Neural progenitor cell (in vitro differentiated cells): Measurements from ENCODE around the gene COQ9. TPM values are rescaled to one million over a fixed set of nuclear protein-coding genes. Genes with fewer than 3 reads are reported as not detected.
A peak's percentile ranks its signal among the peaks of the same experiment; 100 is the strongest.
"Not testable (repeated sequence)": the region's sequence is repeated elsewhere in the genome, so short reads cannot be mapped to it uniquely, and the experiment has no call there.

Source experiments
- DNase-seq: peaks from one replicate; pipeline ENCODE4 v3.0.0-alpha.2; 2016; ENCODE audit warnings: low spot score
- H2AFZ ChIP-seq: fragments of 200-600 bp; sonication (generic); replicated peaks from 2 replicates; pipeline ENCODE4 v1.6.1; 2016; ENCODE audit warnings: antibody characterized with exemption
- H3F3A ChIP-seq: fragments of 200-600 bp; sonication (generic); 2 replicates; pipeline ENCODE4 v1.6.1; 2016; ENCODE audit warnings: antibody characterized with exemption, low read depth
- H3K27ac ChIP-seq: fragments of 200-600 bp; sonication (generic); 2 replicates; pipeline ENCODE4 v1.5.1; 2016; ENCODE audit warnings: mild to moderate bottlenecking
- H3K27me3 ChIP-seq: fragments of 200-600 bp; sonication (generic); 2 replicates; pipeline ENCODE4 v1.6.1; 2016; ENCODE audit warnings: mild to moderate bottlenecking, moderate library complexity
- H3K36me3 ChIP-seq: fragments of 200-600 bp; sonication (generic); 2 replicates; pipeline ENCODE4 v1.5.1; 2016
- H3K4me1 ChIP-seq: fragments of 200-600 bp; sonication (generic); 2 replicates; pipeline ENCODE4 v1.6.1; 2016; ENCODE audit warnings: mixed run types
- H3K4me2 ChIP-seq: fragments of 200-600 bp; sonication (generic); 2 replicates; pipeline ENCODE4 v1.6.1; 2016
- H3K4me3 ChIP-seq: fragments of 200-600 bp; sonication (generic); 2 replicates; pipeline ENCODE4 v1.5.1; 2016
- H3K79me2 ChIP-seq: fragments of 200-600 bp; sonication (generic); 2 replicates; pipeline ENCODE4 v1.6.1; 2016; ENCODE audit warnings: low read depth
- H3K9ac ChIP-seq: fragments of 200-600 bp; sonication (generic); 2 replicates; pipeline ENCODE4 v1.6.1; 2016
- H3K9me3 ChIP-seq: fragments of 200-600 bp; sonication (generic); 2 replicates; pipeline ENCODE4 v1.5.1; 2016; ENCODE audit warnings: low read depth
- H4K20me1 ChIP-seq: fragments of 200-600 bp; sonication (generic); 2 replicates; pipeline ENCODE4 v1.6.1; 2016; ENCODE audit warnings: low read depth
- H3K27ac Mint-ChIP-seq: 3 replicates; pipeline ENCODE4 v1.8.0; 2021; ENCODE audit warnings: mixed read lengths
- H3K27me3 Mint-ChIP-seq: 2 replicates; pipeline ENCODE4 v1.8.0; 2022; ENCODE audit warnings: low read depth, mild to moderate bottlenecking, inconsistent platforms, moderate library complexity, mixed read lengths; ENCODE audit not compliant: insufficient read depth
- H3K36me3 Mint-ChIP-seq: 3 replicates; pipeline ENCODE4 v1.8.0; 2021; ENCODE audit warnings: mixed read lengths
- H3K4me1 Mint-ChIP-seq: 3 replicates; pipeline ENCODE4 v1.8.0; 2021; ENCODE audit warnings: mixed read lengths
- H3K4me3 Mint-ChIP-seq: 3 replicates; pipeline ENCODE4 v1.8.0; 2021; ENCODE audit warnings: mild to moderate bottlenecking, moderate library complexity, mixed read lengths
- H3K9me3 Mint-ChIP-seq: 3 replicates; pipeline ENCODE4 v1.8.0; 2020; ENCODE audit warnings: mixed read lengths
- CTCF ChIP-seq: fragments of 200-600 bp; sonication (generic); IDR thresholded peaks from 2 replicates; pipeline ENCODE4 v1.5.1; 2017; ENCODE audit warnings: antibody characterized with exemption, mild to moderate bottlenecking
- EZH2 ChIP-seq: fragments of 200-600 bp; sonication (generic); IDR thresholded peaks from 2 replicates; pipeline ENCODE4 v1.6.1; 2017; ENCODE audit warnings: antibody characterized with exemption, mild to moderate bottlenecking, moderate library complexity
- EZH2phosphoT487 ChIP-seq: fragments of 200-600 bp; sonication (generic); IDR thresholded peaks from 2 replicates; pipeline ENCODE4 v1.6.1; 2017; ENCODE audit warnings: antibody characterized with exemption
- total RNA-seq: library from RNA; depleted of rRNA; stranded (reverse); fragments of >200 nt; gene quantifications from 2 replicates; pipeline ENCODE4 v1.2.3, GENCODE V29; 2015; ENCODE audit warnings: low replicate concordance

The COQ9 gene
- total RNA-seq, 1 donor from 2014 or later = 20.3 TPM

GRCh38 chr16:57435838-57436237, 11.4 kb upstream of the COQ9 start:
- H3K4me3 Mint-ChIP-seq = no peak overlapping the region
- H3K9me3 Mint-ChIP-seq = peaks cover 4% of the 10 kb centered on the region

GRCh38 chr16:57439947-57440346, 7.3 kb upstream of the COQ9 start:
- H3K27ac ChIP-seq, H3K9me3 ChIP-seq, H3K4me1 ChIP-seq, H3K4me3 ChIP-seq, H3K9ac ChIP-seq, H3K27ac Mint-ChIP-seq, H3K4me1 Mint-ChIP-seq, H4K20me1 ChIP-seq, H3K9me3 Mint-ChIP-seq, H3F3A ChIP-seq, H3K27me3 Mint-ChIP-seq, DNase-seq, H3K36me3 ChIP-seq, H3K4me2 ChIP-seq, H2AFZ ChIP-seq, H3K4me3 Mint-ChIP-seq, H3K27me3 ChIP-seq: not testable (repeated sequence)
- H3K36me3 Mint-ChIP-seq = peaks cover 36% of the 10 kb centered on the region
- peaks cover 45% of the 10 kb centered on the region for H3K79me2 ChIP-seq

More at GRCh38 chr16:57435838-57436237, 11.4 kb upstream of the COQ9 start:
- Histone ChIP-seq H3K79me2 (peaks cover 4% of the 10 kb centered on the region), H3K9me3 (no peaks in the 10 kb centered on the region), H3F3A (no peaks in the 10 kb centered on the region), H3K4me1 (no peaks in the 10 kb centered on the region), H3K36me3 (peaks cover 16% of the 10 kb centered on the region), H3K27ac (no peak overlapping the region), H3K9ac (no peak overlapping the region), H2AFZ (no peak overlapping the region), H3K27me3 (no peaks in the 10 kb centered on the region), H3K4me2 (no peak overlapping the region), H4K20me1 (no peaks in the 10 kb centered on the region), H3K4me3 (no peak overlapping the region)
- TF ChIP-seq CTCF = no peak
- no peak for TF ChIP-seq EZH2
- no peak for TF ChIP-seq EZH2phosphoT487
- no peak for DNase-seq
- Mint-ChIP-seq H3K27me3 (no peaks in the 10 kb centered on the region), H3K27ac (no peak overlapping the region), H3K36me3 (peaks cover 33% of the 10 kb centered on the region), H3K4me1 (no peaks in the 10 kb centered on the region)

- DNase-seq, H3K27me3 Mint-ChIP-seq, H3K4me1 ChIP-seq, H3K27ac Mint-ChIP-seq, H3K9me3 Mint-ChIP-seq, H3K4me3 ChIP-seq, H3K36me3 ChIP-seq, H3K27me3 ChIP-seq, H2AFZ ChIP-seq, H4K20me1 ChIP-seq, H3K27ac ChIP-seq, H3K4me3 Mint-ChIP-seq, H3F3A ChIP-seq, H3K4me2 ChIP-seq, H3K9me3 ChIP-seq, H3K9ac ChIP-seq, H3K4me1 Mint-ChIP-seq: not testable (repeated sequence)
- peaks cover 34% of the 10 kb centered on the region for H3K36me3 Mint-ChIP-seq
- peaks cover 51% of the 10 kb centered on the region for H3K79me2 ChIP-seq
Measured at GRCh38 chr16:57440551-57440950, 6.7 kb upstream of the COQ9 start.

GRCh38 chr16:57444711-57445110, 2.6 kb upstream of the COQ9 start:
- H4K20me1 ChIP-seq = no peaks in the 10 kb centered on the region
- H3K27ac Mint-ChIP-seq = no peak overlapping the region

More at GRCh38 chr16:57444711-57445110, 2.6 kb upstream of the COQ9 start:
- H3K4me1 ChIP-seq = no peaks in the 10 kb centered on the region
- H3K36me3 Mint-ChIP-seq = peaks cover 22% of the 10 kb centered on the region
- no peaks in the 10 kb centered on the region for H3K27me3 ChIP-seq
- DNase-seq = no peak
- no peaks in the 10 kb centered on the region for H3K36me3 ChIP-seq
- H3K9me3 Mint-ChIP-seq = peaks cover 4% of the 10 kb centered on the region
- H3K9ac ChIP-seq = no peak overlapping the region
- H3F3A ChIP-seq = no peaks in the 10 kb centered on the region
- H3K79me2 ChIP-seq = peaks cover 69% of the 10 kb centered on the region
- H3K9me3 ChIP-seq = no peaks in the 10 kb centered on the region
- H2AFZ ChIP-seq = no peak overlapping the region
- no peak overlapping the region for H3K27ac ChIP-seq
- H3K4me3 ChIP-seq = no peak overlapping the region
- peaks cover 17% of the 10 kb centered on the region for H3K4me1 Mint-ChIP-seq
- TF ChIP-seq EZH2 (no peak), EZH2phosphoT487 (no peak), CTCF (no peak)
- peaks cover 2% of the 10 kb centered on the region for H3K27me3 Mint-ChIP-seq
- peak overlapping the region; percentile 69 for H3K4me3 Mint-ChIP-seq
- H3K4me2 ChIP-seq = no peak overlapping the region
